Parathyroid adenoma (tissue), 2 donors: Measurements from ENCODE around the gene HIGD1C.

ENCODE experiments used
- H2AFZ ChIP-seq: fragments of 300-600 bp; sonication (generic); one replicate; pipeline ENCODE4 v1.7.0; 2017; ENCODE audit warnings: antibody characterized with exemption, mild to moderate bottlenecking
- H3K27ac ChIP-seq: fragments of 300-600 bp; sonication (generic); one replicate; pipeline ENCODE4 v1.7.0; 2017
- H3K27me3 ChIP-seq: fragments of 300-600 bp; sonication (generic); one replicate; pipeline ENCODE4 v1.7.0; 2017; ENCODE audit warnings: low read length; ENCODE audit not compliant: control insufficient read depth, insufficient read depth
- H3K36me3 ChIP-seq: fragments of 300-600 bp; sonication (generic); one replicate; pipeline ENCODE4 v1.7.0; 2017; ENCODE audit warnings: low read length; ENCODE audit not compliant: control insufficient read depth, insufficient read depth
- H3K4me1 ChIP-seq: fragments of 300-600 bp; sonication (generic); one replicate; pipeline ENCODE4 v1.7.0; 2017; ENCODE audit warnings: control low read depth
- H3K4me2 ChIP-seq: fragments of 300-600 bp; sonication (generic); one replicate; pipeline ENCODE4 v1.7.0; 2017; ENCODE audit warnings: low read length
- H3K4me3 ChIP-seq: fragments of 300-600 bp; sonication (generic); one replicate; pipeline ENCODE4 v1.7.0; 2017; ENCODE audit warnings: low read depth, low read length
- H3K79me2 ChIP-seq: fragments of 300-600 bp; sonication (generic); one replicate; pipeline ENCODE4 v1.7.0; 2017; ENCODE audit warnings: control low read depth
- H3K9ac ChIP-seq: fragments of 300-600 bp; sonication (generic); one replicate; pipeline ENCODE4 v1.7.0; 2017; ENCODE audit warnings: mild to moderate bottlenecking
- H3K9me3 ChIP-seq: fragments of 300-600 bp; sonication (generic); one replicate; pipeline ENCODE4 v1.7.0; 2017; ENCODE audit warnings: low read length; ENCODE audit not compliant: control insufficient read depth
- CTCF ChIP-seq: fragments of 300-600 bp; sonication (generic); IDR thresholded peaks from one replicate; pipeline ENCODE4 v1.7.0; 2017; ENCODE audit warnings: antibody characterized with exemption, mild to moderate bottlenecking
- donor health status: primary hyperparathyroidism.

Gene HIGD1C

GRCh38 chr12:50990791-50991190 is 38.4 kb downstream of the HIGD1C start:
- no peak overlapping the region for H3K27ac ChIP-seq
- H3K79me2 ChIP-seq: no peaks in the 10 kb centered on the region
- no peaks in the 10 kb centered on the region for H3K36me3 ChIP-seq
- H2AFZ ChIP-seq: no peak overlapping the region
- no peaks in the 10 kb centered on the region for H3K9me3 ChIP-seq
- no peak overlapping the region for H3K4me3 ChIP-seq
- H3K27me3 ChIP-seq: no peaks in the 10 kb centered on the region
- no peak for TF ChIP-seq CTCF
- H3K4me2 ChIP-seq: no peak overlapping the region
- H3K4me1 ChIP-seq: no peaks in the 10 kb centered on the region
- no peak overlapping the region for H3K9ac ChIP-seq

- H3K9ac ChIP-seq: no peak overlapping the region
- H3K79me2 ChIP-seq: no peaks in the 10 kb centered on the region
- H3K36me3 ChIP-seq: no peaks in the 10 kb centered on the region
- no peak for TF ChIP-seq CTCF
- H3K4me3 ChIP-seq: no peak overlapping the region
- no peak overlapping the region for H3K27ac ChIP-seq
- H3K4me1 ChIP-seq: no peaks in the 10 kb centered on the region
- H3K9me3 ChIP-seq: no peaks in the 10 kb centered on the region
- H3K4me2 ChIP-seq: no peak overlapping the region
- H3K27me3 ChIP-seq: no peaks in the 10 kb centered on the region
- no peak overlapping the region for H2AFZ ChIP-seq
Measured at GRCh38 chr12:50991291-50991690, 38.9 kb downstream of the HIGD1C start.

GRCh38 chr12:50992819-50993218 is 40.5 kb downstream of the HIGD1C start:
- H3K9me3 ChIP-seq: no peaks in the 10 kb centered on the region
- no peaks in the 10 kb centered on the region for H3K36me3 ChIP-seq
- no peak overlapping the region for H3K4me3 ChIP-seq
- no peak overlapping the region for H2AFZ ChIP-seq
- no peaks in the 10 kb centered on the region for H3K79me2 ChIP-seq
- TF ChIP-seq CTCF: no peak
- H3K27ac ChIP-seq: no peak overlapping the region
- H3K4me2 ChIP-seq: no peak overlapping the region
- no peaks in the 10 kb centered on the region for H3K27me3 ChIP-seq
- H3K9ac ChIP-seq: no peak overlapping the region
- no peaks in the 10 kb centered on the region for H3K4me1 ChIP-seq

GRCh38 chr12:50999093-50999492 is 46.7 kb downstream of the HIGD1C start:
- no peak overlapping the region for H3K27ac ChIP-seq
- H3K36me3 ChIP-seq: no peaks in the 10 kb centered on the region
- no peak overlapping the region for H3K4me3 ChIP-seq
- no peak overlapping the region for H2AFZ ChIP-seq
- no peak overlapping the region for H3K9ac ChIP-seq
- H3K4me2 ChIP-seq: no peak overlapping the region
- TF ChIP-seq CTCF: no peak
- H3K27me3 ChIP-seq: no peaks in the 10 kb centered on the region
- H3K79me2 ChIP-seq: no peaks in the 10 kb centered on the region
- no peaks in the 10 kb centered on the region for H3K4me1 ChIP-seq
- H3K9me3 ChIP-seq: no peaks in the 10 kb centered on the region

GRCh38 chr12:51000245-51000644 is 47.9 kb downstream of the HIGD1C start:
- Histone ChIP-seq H3K79me2 (no peaks in the 10 kb centered on the region), H3K4me3 (no peak overlapping the region), H3K27ac (no peak overlapping the region), H3K36me3 (no peaks in the 10 kb centered on the region), H2AFZ (no peak overlapping the region), H3K9me3 (no peaks in the 10 kb centered on the region), H3K4me2 (no peak overlapping the region), H3K27me3 (no peaks in the 10 kb centered on the region), H3K9ac (no peak overlapping the region), H3K4me1 (no peaks in the 10 kb centered on the region)
- no peak for TF ChIP-seq CTCF
